ENCODE data around the gene RUFY4. TPM values are rescaled to one million over a fixed set of nuclear protein-coding genes. Genes with fewer than 3 reads are reported as not detected.

Gene RUFY4
- total RNA-seq, 1 experiment from 2014 or later: not detected

GRCh38 chr2:218065239-218066006, 3.6 kb upstream of the RUFY4 start:
- DNase-seq (ENCODE audit: low read depth, low spot score): no peak
- ATAC-seq: no peak
- ChIA-PET POLR2A (no interaction called here), CTCF (no interaction called here)
- no peaks in the 10 kb centered on the region for H3K27me3 ChIP-seq (ENCODE audit: control insufficient read depth, insufficient read depth, low read length)
- no peak overlapping the region for H3K4me3 ChIP-seq (ENCODE audit: low read depth in 2 of 2, low read length in 2 of 2)
- H3K36me3 ChIP-seq (ENCODE audit: control insufficient read depth, insufficient read depth, low read length): no peaks in the 10 kb centered on the region
- intact Hi-C loops (cut with micrococcal nuclease; ENCODE audit: unreplicated experiment): no loop called here
- no peaks in the 10 kb centered on the region for H3K9me3 ChIP-seq (ENCODE audit: control insufficient read depth, insufficient read depth, low read depth, low read length)
- no peaks in the 10 kb centered on the region for H3K4me1 ChIP-seq (ENCODE audit: control insufficient read depth, insufficient read depth, low read length)
- BruUV-seq (replicated peaks): no TSS peak
- in situ Hi-C loops (cut with HindIII; ENCODE audit: low pct_unique_long_range_greater_than_20kb, low sequenced_read_pairs): no loop called here
- TF ChIP-seq CTCF (IDR thresholded peaks at IDR 0.05) (no peak), TCF7L2 (IDR thresholded peaks at IDR 0.05; ENCODE audit: low read depth, low read length) (no peak), POLR2AphosphoS5 (IDR thresholded peaks at IDR 0.05; ENCODE audit: low read depth, low read length) (no peak), REST (IDR thresholded peaks at IDR 0.05; ENCODE audit: insufficient read depth in 1 of 2, low read depth in 2 of 2, low read length in 1 of 2) (no peak), SIN3A (IDR thresholded peaks at IDR 0.05; ENCODE audit: borderline replicate concordance, insufficient read depth, low read depth, low read length) (no peak)
- H3K27ac ChIP-seq (ENCODE audit: low read length): no peak overlapping the region

GRCh38 chr2:218066926-218067515, 2.0 kb upstream of the RUFY4 start:
- intact Hi-C loops (cut with micrococcal nuclease; ENCODE audit: unreplicated experiment): no loop called here
- no TSS peak for BruUV-seq (replicated peaks)
- TF ChIP-seq POLR2AphosphoS5 (IDR thresholded peaks at IDR 0.05; ENCODE audit: low read depth, low read length): no peak
- no peak for TF ChIP-seq SIN3A (IDR thresholded peaks at IDR 0.05; ENCODE audit: borderline replicate concordance, insufficient read depth, low read depth, low read length)
- no peak for TF ChIP-seq TCF7L2 (IDR thresholded peaks at IDR 0.05; ENCODE audit: low read depth, low read length)
- TF ChIP-seq REST (IDR thresholded peaks at IDR 0.05; ENCODE audit: insufficient read depth in 1 of 2, low read depth in 2 of 2, low read length in 1 of 2): no peak
- no peak for TF ChIP-seq CTCF (IDR thresholded peaks at IDR 0.05)
- ChIA-PET CTCF (no interaction called here), POLR2A (no interaction called here)
- H3K27me3 ChIP-seq (ENCODE audit: control insufficient read depth, insufficient read depth, low read length): no peaks in the 10 kb centered on the region
- in situ Hi-C loops (cut with HindIII; ENCODE audit: low pct_unique_long_range_greater_than_20kb, low sequenced_read_pairs): no loop called here
- no peak overlapping the region for H3K4me3 ChIP-seq (ENCODE audit: low read depth in 2 of 2, low read length in 2 of 2)
- no peaks in the 10 kb centered on the region for H3K36me3 ChIP-seq (ENCODE audit: control insufficient read depth, insufficient read depth, low read length)
- ATAC-seq (no peak), DNase-seq (ENCODE audit: low read depth, low spot score) (no peak)
- H3K27ac ChIP-seq (ENCODE audit: low read length): no peak overlapping the region
- H3K4me1 ChIP-seq (ENCODE audit: control insufficient read depth, insufficient read depth, low read length): no peaks in the 10 kb centered on the region
- no peaks in the 10 kb centered on the region for H3K9me3 ChIP-seq (ENCODE audit: control insufficient read depth, insufficient read depth, low read depth, low read length)

Measured in Panc1 (cell line).